CD4-positive, alpha-beta T cell treated with Interleukin-17A for 4 hours (primary cell): ENCODE data around the gene USP7.
"Not testable (repeated sequence)": the region's sequence is repeated elsewhere in the genome, so short reads cannot be mapped to it uniquely, and the experiment has no call there.

Experiments
- DNase-seq: peaks from one replicate; pipeline ENCODE4 v3.0.0-alpha.2; 2020; ENCODE audit warnings: mixed read lengths

USP7 gene

DNA sequence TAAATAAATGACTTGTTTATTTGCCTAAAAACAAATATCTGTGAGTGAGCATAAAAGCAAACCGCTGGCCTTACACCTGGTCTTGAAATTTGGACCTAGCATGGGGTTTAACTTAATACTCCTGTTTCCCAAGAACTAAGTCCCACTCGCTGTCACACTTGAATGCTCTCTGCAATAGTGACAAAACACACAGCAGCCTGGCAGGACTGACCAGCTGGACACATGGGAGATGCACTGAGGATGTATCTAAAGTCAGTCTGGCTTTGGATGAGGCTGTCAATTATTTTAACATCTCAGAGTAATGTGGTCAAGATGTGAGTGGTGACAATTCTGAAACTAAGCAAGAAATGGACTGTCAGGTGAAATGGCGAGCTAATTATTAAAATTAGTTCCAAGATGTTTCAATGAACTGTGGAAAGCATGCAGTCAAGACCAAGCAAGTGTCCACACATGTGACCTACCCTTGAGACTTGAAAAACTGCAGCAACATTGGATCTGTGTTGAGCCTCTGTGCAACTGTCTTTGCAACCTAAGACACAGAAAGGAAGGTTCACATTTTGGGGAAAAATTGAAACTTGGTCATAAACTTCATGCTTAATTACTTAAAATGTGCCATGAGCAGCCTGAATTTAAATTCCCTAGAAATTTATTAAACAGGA is 64.9 kb downstream of the USP7 start:
- DNase-seq: no peak

DNA sequence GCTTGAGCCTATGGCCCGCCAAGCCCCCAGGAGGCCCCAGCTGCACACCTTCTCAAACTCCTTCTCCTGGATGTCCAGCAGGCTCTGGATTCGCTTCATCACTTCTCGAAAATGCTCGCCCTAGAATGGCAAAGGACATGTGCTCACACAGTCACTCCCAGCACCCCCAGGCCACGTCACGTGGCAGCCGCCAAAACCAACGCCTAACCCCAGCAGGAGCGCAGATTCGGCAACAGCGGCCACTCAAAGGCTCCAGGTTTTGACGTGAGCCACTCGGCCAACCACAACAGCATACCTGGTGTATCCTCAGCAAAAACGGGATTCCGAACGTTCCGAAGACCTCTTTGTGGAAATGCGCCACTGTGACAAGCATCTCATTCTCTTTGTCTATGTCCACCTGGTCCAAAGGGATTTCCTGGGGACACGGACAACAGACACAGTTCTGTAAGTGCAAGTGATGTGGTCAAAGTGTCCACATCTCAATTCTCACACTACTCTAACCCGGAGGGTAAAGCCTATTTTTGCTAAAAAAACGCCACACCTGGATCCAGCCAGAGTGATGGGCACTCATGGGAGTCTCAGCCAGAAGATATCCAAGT is 68.9 kb downstream of the USP7 start:
- DNase-seq: no peak

DNA sequence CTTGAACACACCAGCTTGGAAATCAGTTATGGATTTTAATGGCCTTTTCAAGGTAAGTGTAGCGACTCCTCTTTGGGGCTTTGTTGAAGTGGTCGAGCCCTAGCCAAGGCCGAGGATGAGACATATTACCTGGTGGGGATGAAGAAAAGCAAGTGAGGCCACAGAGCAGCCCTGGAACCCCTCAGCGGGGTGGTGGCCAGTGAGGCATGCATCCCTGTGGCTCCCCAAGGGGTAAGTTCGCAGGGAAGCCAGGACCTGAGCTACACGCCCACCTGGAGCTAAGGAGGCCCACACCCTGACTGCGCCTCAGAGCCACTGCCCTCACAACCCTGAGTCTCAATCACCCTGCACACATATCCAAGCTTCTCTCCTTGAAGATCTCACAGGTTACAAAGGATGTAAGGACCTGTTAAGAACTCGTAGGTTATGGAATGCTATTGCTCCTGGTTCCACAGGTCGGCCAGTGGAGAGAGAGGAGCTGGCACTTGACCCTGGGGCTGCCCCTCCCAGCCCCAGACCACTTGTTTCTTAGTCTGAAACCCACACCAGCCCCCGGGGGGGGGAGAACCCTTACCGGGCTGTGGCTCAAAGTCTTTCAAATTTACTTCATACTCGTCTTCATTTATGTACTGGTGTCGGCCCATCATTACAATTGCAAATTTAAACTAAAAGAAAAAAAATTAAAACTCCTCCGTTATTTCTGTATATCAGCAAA is 69.6 kb downstream of the USP7 start:
- DNase-seq: no peak

DNA sequence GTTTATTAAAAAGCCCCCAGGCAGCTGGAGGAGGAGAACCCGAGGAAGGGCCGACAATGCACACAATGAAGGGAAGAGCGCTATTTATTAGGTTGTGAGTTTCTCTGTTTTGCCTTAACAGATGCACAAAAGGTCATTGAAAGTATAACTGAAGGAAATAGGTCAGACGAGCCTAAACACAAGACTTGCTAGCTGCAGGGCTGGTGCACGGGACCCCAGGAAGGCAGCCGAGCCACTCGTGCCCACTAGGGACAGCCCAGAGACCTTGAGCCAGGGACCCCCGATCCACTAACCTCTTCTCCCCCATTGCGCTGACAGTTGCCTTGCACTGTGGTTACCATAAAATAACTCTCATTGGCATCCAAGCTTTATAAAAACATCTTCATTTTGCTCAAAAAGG is 70.3 kb downstream of the USP7 start:
- no peak for DNase-seq

DNA sequence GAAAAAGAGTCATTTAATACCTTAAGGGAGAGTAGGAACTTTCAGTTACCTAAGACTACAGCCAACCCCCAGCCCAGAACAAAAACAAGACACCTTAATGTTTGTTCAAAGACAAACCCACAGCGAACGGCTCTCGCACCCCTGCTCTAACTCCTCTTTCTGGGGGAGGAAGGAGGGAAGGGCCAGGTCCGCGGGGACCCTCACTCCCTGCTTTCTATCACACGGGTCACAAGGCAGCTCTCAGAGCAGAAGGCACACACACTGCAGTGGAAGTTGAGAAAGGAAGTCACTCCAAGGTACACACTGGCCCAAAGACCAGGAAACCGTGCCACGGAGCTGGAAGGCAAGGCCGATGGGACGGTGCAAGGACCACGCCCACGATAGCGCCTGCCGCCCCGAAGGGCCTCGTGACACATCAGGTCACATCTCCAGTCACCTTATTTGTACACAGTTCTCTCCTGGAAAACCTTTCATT is 71.6 kb downstream of the USP7 start:
- DNase-seq: no peak

DNA sequence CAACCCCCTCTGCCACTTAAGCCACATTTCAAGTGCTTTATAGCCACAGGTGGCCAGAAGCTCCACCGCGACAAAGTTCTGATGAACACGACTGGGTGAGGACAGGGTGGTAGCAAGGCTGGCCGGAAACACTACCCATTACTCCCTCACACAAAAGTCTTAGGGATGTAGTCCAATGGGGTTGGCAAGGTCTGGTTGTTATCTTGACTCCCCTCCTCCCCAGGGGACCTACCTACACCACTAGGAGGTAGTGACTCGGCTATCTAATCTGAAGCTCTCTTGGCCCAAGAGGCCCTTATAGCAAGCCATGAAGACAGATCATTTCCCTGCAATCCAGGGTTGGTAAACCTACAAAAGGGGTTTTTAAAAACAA is 73.2 kb downstream of the USP7 start:
- no peak for DNase-seq

DNA sequence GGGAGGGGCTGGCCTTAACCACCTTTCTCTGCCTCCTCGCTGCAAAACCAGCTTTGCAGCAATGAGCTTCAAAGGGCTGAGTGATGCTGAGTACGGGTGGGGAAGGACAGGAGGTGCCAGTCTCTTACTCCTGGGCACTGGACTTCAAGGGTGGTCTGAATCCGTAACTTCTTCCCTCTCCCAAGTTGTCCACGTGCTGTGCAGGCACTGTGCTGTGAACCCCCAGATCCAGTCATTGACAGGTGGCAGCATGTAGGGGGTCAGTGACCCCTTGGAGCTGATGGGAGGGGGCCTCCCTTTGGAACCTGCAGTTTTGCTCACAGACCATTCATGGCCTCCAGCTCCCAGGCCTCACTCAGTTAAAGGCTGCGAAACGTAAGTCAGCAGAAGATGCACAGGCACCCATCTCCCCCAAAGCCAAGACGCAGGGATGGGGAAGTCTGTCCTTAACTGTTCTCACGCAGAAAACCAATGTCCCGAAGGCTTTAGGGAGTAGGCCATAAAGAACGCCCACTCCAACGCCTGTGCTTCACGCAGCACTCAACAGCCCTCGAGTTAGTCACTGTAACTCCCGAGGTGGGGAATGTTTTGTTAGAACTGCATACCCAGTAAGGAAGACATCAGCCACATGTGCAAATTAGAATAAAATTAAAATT is 73.7 kb downstream of the USP7 start:
- DNase-seq: no peak

DNA sequence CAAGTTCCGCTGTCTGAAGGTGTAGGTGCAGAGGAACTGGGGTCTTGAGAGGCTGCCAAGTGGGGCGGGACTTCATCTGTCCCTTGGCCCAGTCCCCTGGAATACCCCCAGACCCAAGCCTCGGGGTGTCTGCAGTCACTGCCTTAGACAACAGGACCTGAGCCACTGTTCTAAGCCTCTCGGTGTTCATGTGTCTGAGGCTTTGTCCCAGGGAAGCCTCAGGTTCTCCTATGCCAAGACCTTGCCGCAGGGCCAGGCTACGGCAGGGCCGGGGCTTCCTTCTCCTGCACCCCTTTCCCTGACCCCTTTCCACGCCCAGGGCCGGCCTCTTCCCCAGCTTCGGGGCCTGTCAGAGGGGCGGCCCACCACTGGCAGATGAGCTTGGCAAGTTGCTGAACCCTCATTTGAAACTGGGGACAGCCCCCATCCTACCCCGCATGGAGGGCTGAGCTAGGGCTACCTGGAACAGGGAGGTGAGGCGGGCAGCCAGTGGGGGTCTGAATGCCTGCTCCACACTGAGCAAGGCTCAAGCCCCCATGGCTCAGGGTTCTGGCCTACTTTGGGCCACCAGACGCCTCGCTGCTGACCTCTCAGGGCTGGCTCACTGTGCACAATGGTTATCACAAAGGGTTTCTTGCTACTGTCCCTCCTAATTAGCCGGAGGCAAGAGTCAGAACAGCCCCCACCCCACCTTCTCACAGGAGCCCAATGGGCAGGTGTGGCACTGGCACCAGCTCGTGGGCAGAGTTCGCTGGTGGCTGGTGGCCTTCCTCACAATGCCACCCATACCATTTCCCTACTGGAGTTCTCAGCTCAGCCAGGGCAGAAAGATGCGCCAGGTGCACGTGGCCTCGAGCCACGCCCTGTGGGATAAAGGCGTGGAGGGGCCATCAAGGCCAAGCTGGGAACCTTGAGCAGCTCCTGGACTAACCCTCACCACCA is 74.5 kb downstream of the USP7 start:
- no peak for DNase-seq

DNA sequence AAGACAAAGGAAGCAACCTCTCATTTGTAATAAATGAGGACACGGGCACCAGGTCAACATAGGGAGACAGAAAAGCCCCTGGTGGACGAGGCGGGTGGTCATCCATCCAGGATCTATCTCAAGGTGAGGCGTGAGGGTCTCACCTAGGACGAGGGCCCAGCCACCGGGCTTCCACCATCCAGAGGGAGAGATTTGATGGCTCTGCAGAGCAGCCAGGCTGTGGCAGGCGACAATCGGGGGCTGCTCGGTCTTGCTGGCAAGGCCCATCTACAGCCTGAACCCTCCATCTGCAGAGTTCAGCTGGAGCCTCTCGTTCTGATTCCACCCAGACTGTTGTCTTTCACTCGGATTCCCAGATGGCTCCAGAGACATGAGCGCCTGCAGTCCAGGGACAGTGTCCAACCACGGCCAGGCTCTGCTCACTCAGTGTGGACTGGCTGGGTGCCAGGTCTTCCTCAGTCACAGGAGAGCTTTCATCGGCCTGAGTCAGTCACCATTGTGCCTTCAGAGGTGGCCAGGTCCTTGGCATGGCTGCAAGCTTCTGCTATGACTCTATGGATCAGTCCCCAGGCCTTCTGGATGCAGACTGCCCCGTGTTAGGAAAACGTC is 75.7 kb downstream of the USP7 start:
- DNase-seq: no peak

DNA sequence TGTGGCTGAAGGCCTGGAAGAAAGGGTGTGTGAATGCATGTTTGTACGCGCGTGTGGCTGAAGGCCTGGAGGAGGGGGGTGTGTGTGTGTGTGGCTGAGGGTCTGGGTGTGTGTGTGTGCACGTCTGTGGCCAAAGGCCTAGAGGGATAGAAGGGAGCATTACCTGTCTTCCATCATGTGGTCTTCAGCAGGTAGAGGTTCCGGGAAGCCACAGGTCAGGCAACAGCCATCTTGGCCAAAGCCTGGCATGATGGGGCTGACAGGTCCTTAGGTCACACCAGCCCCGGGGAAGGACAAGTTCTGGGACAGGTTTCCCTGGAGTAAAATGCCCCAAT is 76.3 kb downstream of the USP7 start:
- no peak for DNase-seq

DNA sequence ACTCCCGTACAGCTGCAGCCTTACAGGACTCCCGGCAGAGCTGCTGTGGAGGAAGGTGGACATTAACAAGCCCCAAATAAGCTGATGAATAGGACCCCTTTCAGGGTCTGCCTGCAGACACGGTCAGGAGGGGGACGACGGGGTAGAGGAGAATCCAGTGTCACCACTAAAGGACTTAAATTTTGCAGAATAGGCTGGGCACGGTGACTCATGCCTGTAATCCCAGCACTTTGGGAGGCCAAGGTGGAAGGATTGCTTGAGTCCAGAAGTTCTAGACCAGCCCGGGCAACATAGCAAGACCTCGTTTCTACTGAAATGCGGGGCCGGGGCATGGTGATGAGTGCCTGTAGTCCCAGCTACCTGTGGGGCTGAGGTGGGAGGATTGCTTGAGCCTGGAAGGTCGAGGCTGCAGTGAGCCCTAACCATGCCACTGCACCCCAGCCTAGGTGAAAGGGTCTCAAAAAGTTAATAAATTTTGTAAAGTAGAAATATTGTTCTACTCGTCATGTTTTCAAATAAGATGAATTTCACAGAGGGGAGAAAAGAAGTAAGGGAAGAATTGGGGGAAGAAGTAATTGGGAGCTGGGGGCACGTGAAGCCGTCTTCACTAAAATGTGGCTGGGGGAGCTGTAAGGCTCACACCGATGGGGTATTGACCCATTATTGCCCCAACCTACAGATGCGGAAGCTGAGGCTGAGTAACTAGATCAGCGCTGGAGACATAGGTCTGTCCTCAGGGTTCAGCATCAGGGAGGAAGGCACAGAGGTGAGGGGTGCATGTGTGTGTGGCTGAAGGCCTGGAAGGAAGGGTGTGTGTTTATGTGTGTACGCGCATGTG is 76.9 kb downstream of the USP7 start:
- DNase-seq: no peak

DNA sequence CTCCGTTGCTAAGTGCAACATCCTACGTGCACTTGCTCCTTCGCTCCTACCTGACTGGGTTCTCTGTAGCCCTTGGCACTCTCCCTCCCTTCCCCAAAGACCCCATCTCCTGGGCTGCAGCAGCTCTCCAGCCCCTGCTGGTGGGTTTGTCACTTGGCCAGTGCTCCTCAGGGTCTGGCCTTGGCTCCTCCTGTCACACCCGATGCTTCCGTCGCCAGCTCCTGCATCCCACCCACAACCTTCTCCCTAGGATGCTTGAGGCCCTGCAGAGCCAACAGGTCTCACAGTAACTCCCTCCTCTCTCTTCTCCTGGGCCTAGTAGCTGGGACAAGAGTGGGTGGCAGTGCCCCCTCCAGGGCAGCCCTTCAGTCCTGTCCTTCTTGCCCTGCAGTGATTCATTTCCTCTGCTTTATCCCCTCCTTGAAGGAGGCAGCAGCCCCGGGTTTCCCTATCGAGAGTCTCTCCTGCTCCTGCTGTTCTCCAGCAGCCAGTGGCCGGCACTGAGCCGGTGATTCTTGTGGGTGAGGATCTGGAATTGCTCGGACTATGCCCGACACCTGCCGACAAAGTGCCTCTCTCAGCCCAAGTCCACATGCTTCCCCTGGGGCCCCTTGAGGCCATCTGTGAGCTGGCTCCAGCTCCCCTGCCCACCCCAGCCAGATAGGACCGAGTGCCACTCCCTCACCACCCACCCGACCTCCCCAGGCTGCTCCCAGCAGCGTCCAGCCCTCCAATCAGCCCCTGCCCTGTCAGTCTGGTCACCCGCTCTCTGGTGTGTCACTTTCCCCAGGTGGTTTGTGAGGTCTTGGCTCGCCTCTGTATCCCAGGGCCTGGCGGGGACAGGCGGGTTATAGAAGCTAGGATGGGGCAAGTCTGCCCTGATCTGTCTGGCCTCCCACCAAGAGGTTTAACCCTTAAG is 77.8 kb downstream of the USP7 start:
- no peak for DNase-seq

DNA sequence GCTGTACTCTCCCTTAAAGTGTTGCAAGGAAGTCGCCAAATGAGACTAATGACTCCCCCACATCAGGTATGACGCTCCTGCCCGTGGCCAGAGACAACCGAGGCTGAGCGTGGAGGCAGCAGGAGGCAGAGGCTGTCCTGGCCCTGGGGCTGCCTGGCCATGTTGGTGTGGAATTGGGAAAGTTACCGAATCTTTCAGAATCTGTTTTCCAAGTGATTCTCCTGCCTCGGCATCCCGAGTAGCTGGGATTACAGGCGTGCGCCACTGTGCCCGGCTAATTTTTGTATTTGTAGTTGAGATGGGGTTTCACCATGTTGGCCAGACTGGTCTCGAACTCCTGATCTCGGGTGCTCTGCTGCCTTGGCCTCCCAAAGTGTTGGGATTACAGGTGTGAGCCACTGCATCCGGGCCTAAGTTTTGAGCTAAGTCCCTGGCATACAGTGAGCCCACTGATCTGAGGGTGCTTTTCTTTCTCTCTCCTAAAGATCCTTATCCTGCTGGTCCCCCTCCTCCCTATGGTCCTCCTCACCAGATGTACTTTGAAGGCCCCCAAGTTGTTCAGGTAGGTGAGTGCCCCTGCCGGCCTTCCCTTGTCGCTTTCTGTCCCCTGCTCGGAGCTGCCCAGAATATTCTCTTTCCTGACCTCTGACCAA is 80.9 kb downstream of the USP7 start:
- DNase-seq: no peak

DNA sequence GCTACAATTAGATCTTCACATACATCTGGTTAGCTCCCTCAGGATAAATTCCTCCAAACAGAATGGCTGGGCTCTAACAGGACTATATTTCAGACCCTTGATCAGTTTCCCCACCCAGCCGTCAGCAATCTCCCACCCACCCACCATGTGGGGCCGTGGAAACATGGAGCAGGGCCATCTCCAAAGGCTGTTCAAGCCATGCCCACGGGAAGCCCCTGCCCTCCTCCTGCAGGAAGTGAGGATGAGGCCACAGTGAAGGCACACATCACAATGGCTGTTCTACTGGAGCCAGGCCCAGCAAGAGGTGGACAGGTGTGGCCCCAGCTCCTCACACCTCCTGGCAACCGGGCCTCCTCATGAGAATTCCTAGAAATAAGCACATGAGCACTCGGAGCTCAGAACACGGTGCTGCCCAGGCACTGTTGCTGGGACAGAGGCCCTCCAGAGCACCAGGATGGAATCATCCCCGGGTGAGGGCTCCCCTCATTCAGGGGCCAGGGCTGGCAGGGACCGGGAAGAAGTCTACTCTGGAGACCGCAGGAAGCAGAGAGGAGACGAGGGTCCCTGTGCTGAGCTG is 81.6 kb downstream of the USP7 start, which contains the start of gene LITAFD:
Gene LITAFD (plus strand): TSS at position 311 of the 577 bp plus-strand sequence. CDS start 2,005 bp downstream, outside the sequence.
- no peak for DNase-seq

DNA sequence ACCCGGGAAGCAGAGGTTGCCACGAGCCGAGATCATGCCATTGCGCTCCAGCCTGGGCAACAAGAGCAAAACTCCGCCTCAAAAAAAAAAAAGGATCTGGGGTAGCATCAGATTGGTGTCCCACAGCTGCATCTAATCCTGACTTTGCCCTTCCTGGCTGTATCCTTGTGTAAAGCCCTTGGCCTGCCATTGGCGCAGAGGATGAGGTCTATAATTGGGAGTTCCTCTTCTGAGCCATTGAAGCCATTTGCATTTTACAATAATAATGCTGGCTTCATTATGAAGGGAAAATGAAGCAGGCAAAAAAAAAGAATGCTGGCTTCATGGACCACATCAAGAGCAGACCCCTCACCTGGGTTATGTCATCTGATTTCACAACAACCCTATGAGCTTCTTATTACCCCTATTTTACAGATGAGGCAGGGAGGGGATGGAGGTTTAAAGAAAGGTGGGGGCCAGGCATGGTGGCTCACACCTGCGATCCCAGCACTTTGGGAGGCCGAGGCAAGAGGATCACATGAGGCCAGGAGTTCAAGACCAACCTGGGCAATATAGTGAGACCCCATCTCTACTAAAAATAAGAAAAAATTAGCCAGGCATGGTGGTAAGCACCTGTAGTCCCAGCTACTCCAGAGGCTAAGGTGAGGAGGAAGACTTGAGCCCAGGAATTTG is 82.7 kb downstream of the USP7 start:
- DNase-seq: no peak

DNA sequence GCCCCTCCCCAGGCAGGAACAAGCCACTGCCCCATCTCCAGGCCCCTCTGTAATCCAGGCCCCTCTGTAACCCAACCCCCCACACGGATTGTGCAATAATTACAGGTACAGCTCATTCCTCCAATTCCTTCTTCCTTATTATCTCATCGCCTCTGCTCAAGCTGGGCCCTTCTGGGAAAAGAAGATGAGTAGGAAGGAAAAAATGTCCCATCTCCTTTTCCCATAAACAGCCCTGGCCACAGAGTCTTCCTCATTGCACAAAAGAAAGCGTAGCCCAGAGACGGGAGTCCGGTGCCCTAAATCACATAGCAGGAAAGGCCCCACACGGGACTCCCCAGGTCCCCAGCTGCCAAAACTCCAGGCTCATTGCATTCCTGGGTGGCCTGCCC is 85.2 kb downstream of the USP7 start:
- no peak for DNase-seq

DNA sequence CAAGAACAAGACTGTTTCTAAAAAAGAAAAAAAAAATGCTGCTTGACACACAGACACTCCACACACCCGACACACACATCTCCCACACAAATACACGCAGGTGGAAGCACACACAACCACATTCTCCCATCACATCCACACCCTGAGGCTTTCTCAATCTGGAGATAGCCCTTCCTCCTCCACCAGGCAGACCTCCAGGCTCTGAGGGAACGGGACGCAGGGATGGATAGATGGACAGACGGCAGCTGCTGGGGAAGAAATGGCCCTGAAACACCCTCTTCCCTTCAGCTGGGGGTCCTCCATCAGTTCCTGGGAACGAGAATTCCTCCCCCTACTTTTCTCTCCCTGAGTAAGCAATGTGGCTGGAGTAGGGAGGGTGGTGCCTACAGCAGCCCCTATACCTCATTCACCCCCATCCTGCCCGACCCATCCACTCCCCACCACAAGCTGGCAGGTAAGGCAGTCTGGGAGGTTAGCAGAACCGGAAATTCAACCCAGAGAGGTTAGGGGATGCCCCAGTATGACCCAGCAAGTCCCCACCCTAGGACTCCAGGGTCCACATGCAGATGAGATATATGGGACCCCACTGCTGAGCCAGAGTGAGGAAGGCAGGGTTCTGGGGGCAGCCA is 85.7 kb downstream of the USP7 start:
- no peak for DNase-seq

DNA sequence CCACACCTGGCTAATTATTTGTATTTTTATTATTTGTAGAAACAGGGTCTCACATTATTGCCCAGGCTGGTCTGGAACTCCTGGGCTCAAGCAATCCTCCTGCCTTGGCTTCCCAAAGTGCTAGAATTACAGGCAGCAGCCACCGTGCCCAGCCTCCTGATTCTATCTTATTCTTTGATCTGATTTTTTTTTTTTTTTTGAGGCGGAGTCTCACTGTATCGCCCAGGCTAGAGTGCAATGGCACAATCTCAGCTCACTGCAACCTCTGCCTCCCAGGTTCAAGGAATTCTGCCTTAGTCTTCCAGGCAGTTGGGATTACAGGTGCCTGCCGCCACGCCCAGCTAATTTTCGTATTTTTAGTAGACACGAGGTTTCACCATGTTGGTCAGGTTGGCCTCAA is 88.4 kb downstream of the USP7 start:
- not testable (repeated sequence) for DNase-seq
